Heart left ventricle (tissue), 13 donors: ENCODE measurements around the gene LMAN2.

ENCODE experiments used
- CTCF ChIP-seq, 12 donors: fragments of 200-600 bp; sonication (generic) in 4 of 12; IDR thresholded peaks; one replicate each; pipeline versions ENCODE4 v1.5.0 to v1.8.0; 2018 to 2022; ENCODE audit warnings: antibody characterized with exemption in 12 of 12, mild to moderate bottlenecking in 5 of 12
- POLR2A ChIP-seq, 2 donors: fragments of 450-650 bp; IDR thresholded peaks; one replicate each; pipeline ENCODE4 v1.6.1; 2017; ENCODE audit warnings: antibody characterized with exemption in 2 of 2, mild to moderate bottlenecking in 2 of 2, moderate library complexity in 2 of 2
- donor health status: ischemic (EF 13 %, LVEDD 7.1; RV severe dilation, severe dysfunction).
- donor health status: DM: no; HTN: yes; CAD: no.
- donor health status: DM: no; HTN: no; CAD: no.
- donor health status: ischemic (EF 25% LVEDD 6.9; RV normal size, moderate dysfunction).
- donor health status: ischemic (EF 25% LVEDD 5.7; RV mildly dilated, moderate dysfunction).
- donor health status: ischemic (EF 35%, LVEDD 5.7; RV mildly dilated, moderate dysfunction).
- donor health status: nonischemic (EF 11% LVEDD 7.7; RV severe dilation, severe dysfunction).
- donor health status: DM: yes; HTN: yes; CAD: no.
- donor health status: PGD.
- donor health status: ischemic (EF 29% LVEDD 5.4; RV normal size, mild dysfunction).
- donor health status: nonischemic (EF 23%, LVEDD 6.1; RV moderate dilation, normal function).

- TF ChIP-seq CTCF (IDR thresholded peaks at IDR 0.05) (no peak), POLR2A (IDR thresholded peaks at IDR 0.05) (no peak)
Observed at GRCh38 chr5:177302354-177303110, 48.9 kb downstream of the LMAN2 start.
